Activated naive CD8-positive, alpha-beta T cell (primary cell): ENCODE results near the gene NLRP12.
"Not testable (repeated sequence)": the region's sequence is repeated elsewhere in the genome, so short reads cannot be mapped to it uniquely, and the experiment has no call there.

Experiments used
- H3K27ac Mint-ChIP-seq: one replicate; pipeline ENCODE4 v1.8.0; 2021; ENCODE audit warnings: mixed read lengths
- H3K27me3 Mint-ChIP-seq: one replicate; pipeline ENCODE4 v1.8.0; 2021; ENCODE audit warnings: mixed read lengths
- H3K36me3 Mint-ChIP-seq: one replicate; pipeline ENCODE4 v1.8.0; 2021; ENCODE audit warnings: mixed read lengths
- H3K4me1 Mint-ChIP-seq: one replicate; pipeline ENCODE4 v1.8.0; 2021; ENCODE audit warnings: low read depth, mixed read lengths
- H3K4me3 Mint-ChIP-seq: one replicate; pipeline ENCODE4 v1.8.0; 2021; ENCODE audit warnings: mild to moderate bottlenecking, mixed read lengths
- H3K9me3 Mint-ChIP-seq: one replicate; pipeline ENCODE4 v1.8.0; 2021; ENCODE audit warnings: low read depth, mixed read lengths

NLRP12 gene

GRCh38 chr19:53809518-53810186, 14.5 kb downstream of the NLRP12 start:
- Mint-ChIP-seq H3K9me3 (no peaks in the 10 kb centered on the region), H3K27me3 (no peaks in the 10 kb centered on the region), H3K27ac (no peak overlapping the region), H3K36me3 (no peaks in the 10 kb centered on the region), H3K4me1 (no peaks in the 10 kb centered on the region), H3K4me3 (no peak overlapping the region)

- H3K36me3 Mint-ChIP-seq = no peaks in the 10 kb centered on the region
- no peak overlapping the region for H3K4me3 Mint-ChIP-seq
- no peaks in the 10 kb centered on the region for H3K9me3 Mint-ChIP-seq
These were observed 15.4 kb downstream of the NLRP12 start for GRCh38 chr19:53808710-53809125.

GRCh38 chr19:53801257-53801656, 22.9 kb downstream of the NLRP12 start:
- Mint-ChIP-seq H3K9me3 (no peaks in the 10 kb centered on the region), H3K4me1 (no peaks in the 10 kb centered on the region), H3K36me3 (no peaks in the 10 kb centered on the region), H3K27me3 (no peaks in the 10 kb centered on the region), H3K4me3 (no peak overlapping the region), H3K27ac (no peak overlapping the region)

More at GRCh38 chr19:53808710-53809125, 15.4 kb downstream of the NLRP12 start:
- H3K4me1 Mint-ChIP-seq = no peaks in the 10 kb centered on the region
- H3K27me3 Mint-ChIP-seq = no peaks in the 10 kb centered on the region
- H3K27ac Mint-ChIP-seq = no peak overlapping the region

GRCh38 chr19:53795019-53795418, 29.1 kb downstream of the NLRP12 start:
- Mint-ChIP-seq H3K36me3 (no peaks in the 10 kb centered on the region), H3K27me3 (peaks cover 2% of the 10 kb centered on the region), H3K9me3 (no peaks in the 10 kb centered on the region), H3K27ac (no peak overlapping the region), H3K4me1 (no peaks in the 10 kb centered on the region), H3K4me3 (no peak overlapping the region)

GRCh38 chr19:53792721-53793433, 31.2 kb downstream of the NLRP12 start:
- H3K4me1 Mint-ChIP-seq = no peaks in the 10 kb centered on the region
- H3K27me3 Mint-ChIP-seq = peaks cover 2% of the 10 kb centered on the region
- H3K9me3 Mint-ChIP-seq = no peaks in the 10 kb centered on the region
- no peak overlapping the region for H3K27ac Mint-ChIP-seq
- H3K36me3 Mint-ChIP-seq = no peaks in the 10 kb centered on the region
- no peak overlapping the region for H3K4me3 Mint-ChIP-seq

- no peaks in the 10 kb centered on the region for H3K9me3 Mint-ChIP-seq
- no peak overlapping the region for H3K4me3 Mint-ChIP-seq
- H3K27ac Mint-ChIP-seq = no peak overlapping the region
- peaks cover 5% of the 10 kb centered on the region for H3K27me3 Mint-ChIP-seq
- no peaks in the 10 kb centered on the region for H3K36me3 Mint-ChIP-seq
- H3K4me1 Mint-ChIP-seq = no peaks in the 10 kb centered on the region
These were observed 34.1 kb downstream of the NLRP12 start for GRCh38 chr19:53789708-53790678.

GRCh38 chr19:53787266-53787665, 36.8 kb downstream of the NLRP12 start:
- H3K27me3 Mint-ChIP-seq = peaks cover 5% of the 10 kb centered on the region
- no peaks in the 10 kb centered on the region for H3K9me3 Mint-ChIP-seq
- H3K36me3 Mint-ChIP-seq = no peaks in the 10 kb centered on the region
- no peak overlapping the region for H3K27ac Mint-ChIP-seq
- no peak overlapping the region for H3K4me3 Mint-ChIP-seq
- no peaks in the 10 kb centered on the region for H3K4me1 Mint-ChIP-seq

- Mint-ChIP-seq H3K27ac (no peak overlapping the region), H3K4me3 (no peak overlapping the region), H3K9me3 (no peaks in the 10 kb centered on the region), H3K27me3 (peaks cover 5% of the 10 kb centered on the region), H3K36me3 (no peaks in the 10 kb centered on the region), H3K4me1 (no peaks in the 10 kb centered on the region)
These were observed 37.4 kb downstream of the NLRP12 start for GRCh38 chr19:53786744-53787143.

GRCh38 chr19:53785196-53785889, 38.8 kb downstream of the NLRP12 start:
- no peaks in the 10 kb centered on the region for H3K9me3 Mint-ChIP-seq
- H3K36me3 Mint-ChIP-seq = no peaks in the 10 kb centered on the region
- H3K4me3 Mint-ChIP-seq = no peak overlapping the region
- H3K27ac Mint-ChIP-seq = no peak overlapping the region
- peaks cover 3% of the 10 kb centered on the region for H3K27me3 Mint-ChIP-seq
- H3K4me1 Mint-ChIP-seq = no peaks in the 10 kb centered on the region

GRCh38 chr19:53782698-53783097, 41.4 kb downstream of the NLRP12 start:
- peaks cover 3% of the 10 kb centered on the region for H3K27me3 Mint-ChIP-seq
- no peaks in the 10 kb centered on the region for H3K4me1 Mint-ChIP-seq
- no peak overlapping the region for H3K27ac Mint-ChIP-seq
- no peaks in the 10 kb centered on the region for H3K36me3 Mint-ChIP-seq
- H3K4me3 Mint-ChIP-seq = no peak overlapping the region
- no peaks in the 10 kb centered on the region for H3K9me3 Mint-ChIP-seq

- not testable (repeated sequence) for H3K27ac Mint-ChIP-seq, H3K4me3 Mint-ChIP-seq, H3K4me1 Mint-ChIP-seq, H3K27me3 Mint-ChIP-seq, H3K36me3 Mint-ChIP-seq, H3K9me3 Mint-ChIP-seq
These were observed 42.8 kb downstream of the NLRP12 start for GRCh38 chr19:53781332-53781731.

- H3K27me3 Mint-ChIP-seq = peaks cover 2% of the 10 kb centered on the region
- no peaks in the 10 kb centered on the region for H3K9me3 Mint-ChIP-seq
These were observed 43.6 kb downstream of the NLRP12 start for GRCh38 chr19:53780506-53780905.

GRCh38 chr19:53775524-53775923, 48.6 kb downstream of the NLRP12 start:
- H3K27ac Mint-ChIP-seq = no peak overlapping the region
- no peaks in the 10 kb centered on the region for H3K4me1 Mint-ChIP-seq
- H3K9me3 Mint-ChIP-seq = no peaks in the 10 kb centered on the region
- H3K4me3 Mint-ChIP-seq = no peak overlapping the region
- peaks cover 3% of the 10 kb centered on the region for H3K27me3 Mint-ChIP-seq
- no peaks in the 10 kb centered on the region for H3K36me3 Mint-ChIP-seq

More at GRCh38 chr19:53780506-53780905, 43.6 kb downstream of the NLRP12 start:
- no peak overlapping the region for H3K4me3 Mint-ChIP-seq
- no peak overlapping the region for H3K27ac Mint-ChIP-seq
- H3K4me1 Mint-ChIP-seq = no peaks in the 10 kb centered on the region
- no peaks in the 10 kb centered on the region for H3K36me3 Mint-ChIP-seq

GRCh38 chr19:53774491-53774890, 49.6 kb downstream of the NLRP12 start:
- H3K4me3 Mint-ChIP-seq, H3K9me3 Mint-ChIP-seq, H3K27ac Mint-ChIP-seq, H3K27me3 Mint-ChIP-seq, H3K4me1 Mint-ChIP-seq, H3K36me3 Mint-ChIP-seq: not testable (repeated sequence)
